K562 (cell line): Measurements from ENCODE around the gene GAMT. TPM values are rescaled to one million over a fixed set of nuclear protein-coding genes. Genes with fewer than 3 reads are reported as not detected.
A peak's percentile ranks its signal among the peaks of the same experiment; 100 is the strongest.

Source experiments
- AFF1 ChIP-seq, 2 experiments: fragments of 450-650 bp; IDR thresholded peaks; 2 replicates each; pipeline ENCODE4 v1.6.1; 2018; ENCODE audit warnings: mild to moderate bottlenecking in 2 of 2, low read depth in 1 of 2; ENCODE audit not compliant: partially characterized antibody in 2 of 2
- DMBX1 ChIP-seq: fragments of 250-450 bp; sonication (Bioruptor Pico); IDR thresholded peaks from 2 replicates; pipeline ENCODE4 v1.8.0; 2022; ENCODE audit warnings: inconsistent platforms, mild to moderate bottlenecking, moderate library complexity, borderline replicate concordance
- GATAD2B ChIP-seq: fragments of 450-650 bp; IDR thresholded peaks from 2 replicates; pipeline ENCODE4 v1.6.1; 2017; ENCODE audit warnings: mild to moderate bottlenecking, borderline replicate concordance
- HDGF ChIP-seq: fragments of 450-650 bp; IDR thresholded peaks from 2 replicates; pipeline ENCODE4 v1.6.1; 2016
- HOMEZ ChIP-seq: fragments of 250-450 bp; sonication (Bioruptor Pico); IDR thresholded peaks from 2 replicates; pipeline ENCODE4 v1.4.0; 2020; ENCODE audit warnings: mild to moderate bottlenecking, moderate library complexity
- KLF16 ChIP-seq: IDR thresholded peaks from 2 replicates; pipeline ENCODE4 v1.6.1; 2016; ENCODE audit warnings: antibody characterized with exemption
- MNT ChIP-seq, 2 experiments: fragments of 450-650 bp; conservative IDR thresholded peaks; 2 replicates each; pipeline ENCODE4 v1.6.1; 2017; ENCODE audit warnings: mild to moderate bottlenecking in 2 of 2, moderate library complexity in 2 of 2
- NCOR1 ChIP-seq: fragments of 450-650 bp; IDR thresholded peaks from 2 replicates; pipeline ENCODE4 v1.6.1; 2016; ENCODE audit warnings: mild to moderate bottlenecking, moderate library complexity
- NRF1 ChIP-seq, 2 experiments: fragments of 450-650 bp; IDR thresholded peaks in 1 of 2; conservative IDR thresholded peaks in 1 of 2; 2 replicates each; pipeline ENCODE4 v1.6.1; 2014; ENCODE audit warnings: mild to moderate bottlenecking in 2 of 2
- TFAP4 ChIP-seq: sonication (generic); formaldehyde crosslinking; IDR thresholded peaks from 2 replicates; pipeline ENCODE4 v1.8.0; 2022; ENCODE audit warnings: missing genetic modification reagents, mild to moderate bottlenecking, moderate library complexity, borderline replicate concordance
- USF2 ChIP-seq: sonication (generic); formaldehyde crosslinking; IDR thresholded peaks from 2 replicates; pipeline ENCODE4 v1.5.0; 2020; ENCODE audit warnings: missing genetic modification reagents
- ZBTB5 ChIP-seq: fragments of 450-650 bp; IDR thresholded peaks from 2 replicates; pipeline ENCODE4 v1.6.1; 2017; ENCODE audit warnings: antibody characterized with exemption
- ZNF12 ChIP-seq: sonication (generic); formaldehyde crosslinking; IDR thresholded peaks from 2 replicates; pipeline ENCODE4 v1.4.0; 2020; ENCODE audit warnings: mild to moderate bottlenecking, missing genetic modification reagents
- ZNF76 ChIP-seq: fragments of 250-450 bp; sonication (Bioruptor Pico); IDR thresholded peaks from 2 replicates; pipeline ENCODE4 v1.4.0; 2020; ENCODE audit warnings: mild to moderate bottlenecking, moderate library complexity, borderline replicate concordance
- ZSCAN29 ChIP-seq: fragments of 450-650 bp; IDR thresholded peaks from 2 replicates; pipeline ENCODE4 v1.6.1; 2017
- polyA plus RNA-seq, 8 experiments: library from polyadenylated mRNA; depleted of rRNA in 4 of 8; stranded (reverse) in 5 of 8; unstranded in 3 of 8; fragments of >200 nt; fragmentation: Nextera tagmentation in 2 of 8; fragmentation: Illumina TruSeq in 1 of 8; extraction: Ambion mirVana in 2 of 8; extraction: Trizol in 1 of 8; gene quantifications; 2 replicates each; pipeline versions ENCODE4 v1.2.1 to v1.2.3, GENCODE V29; 2011 to 2014; ENCODE audit warnings: inconsistent platforms in 1 of 8, missing spikeins in 1 of 8
- total RNA-seq, 7 experiments: library from RNA; depleted of rRNA in 6 of 7; stranded (reverse); fragments of >200 nt in 6 of 7; fragmentation: Illumina TruSeq in 2 of 7; extraction: Trizol in 2 of 7; gene quantifications; 2 replicates each; pipeline versions ENCODE4 v1.2.1 to v1.2.3, GENCODE V29; 2011 to 2021; ENCODE audit warnings: low replicate concordance in 1 of 7

Gene GAMT
- total and polyA plus RNA-seq, 9 of the 15 experiments (the other 6 are each of a cell fraction or from before 2014, with no cell fraction given): 1.3 to 35.3 (median 27.2) TPM

- TF ChIP-seq KLF16 (peak; percentile 39; the same call in 1 of the 2 replicates), AFF1 (IDR thresholded peaks at IDR 0.05; ENCODE audit: low read depth in 1 of 2, partially characterized antibody in 2 of 2) (no peak), NCOR1 (0 out of 2 replicates have a peak, but pooled peaks have one; percentile 4), ZBTB5 (no peak), ZNF76 (CRISPR knock-in tag) (no peak), NRF1 (conservative IDR thresholded peaks at IDR 0.05 in 1 of 2, IDR thresholded peaks at IDR 0.05 in 1 of 2) (peak; percentile 85 to 87), MNT (conservative IDR thresholded peaks at IDR 0.05) (peak in 1 of 2 experiments; percentile 50; a peak in 2 of 4 replicates), HOMEZ (no peak), GATAD2B (peak; percentile 69; the same call in 1 of the 2 replicates), ZNF12 (peak; percentile 20; the same call in 1 of the 2 replicates), HDGF (no peak), ZSCAN29 (0 out of 2 replicates have a peak, but pooled peaks have one; percentile 17), USF2 (no peak), DMBX1 (CRISPR knock-in tag) (no peak), TFAP4 (CRISPR knock-in tag) (peak; percentile 60)
Measured at GRCh38 chr19:1445185-1445931, 44.0 kb upstream of the GAMT start (continued).
